Erythroblast (primary cell): Measurements from ENCODE around the gene RNF34.

Source experiments
- GATA1 ChIP-seq: IDR thresholded peaks from 2 replicates; pipeline ENCODE4 v1.6.1; 2011; ENCODE audit warnings: low read depth, mild to moderate bottlenecking, control low read depth, low read length, moderate library complexity
- POLR2A ChIP-seq: IDR thresholded peaks from 2 replicates; pipeline ENCODE4 v1.6.1; 2011; ENCODE audit warnings: mild to moderate bottlenecking, low read length

GRCh38 chr12:121439715-121440114 lies 39.8 kb downstream of the RNF34 start:
- no peak for TF ChIP-seq POLR2A
- no peak for TF ChIP-seq GATA1
